Panc1 (cell line): Measurements from ENCODE around the gene JCHAIN. TPM values are rescaled to one million over a fixed set of nuclear protein-coding genes. Genes with fewer than 3 reads are reported as not detected.

Experiments used
- ATAC-seq: fragments of 200-7000 bp; cut with Tn5 transposase; 2 replicates; pipeline ENCODE4 v1.9.1; 2020; ENCODE audit warnings: mild to moderate bottlenecking, moderate library complexity
- BruUV-seq: library from RNA; stranded (reverse); fragments of 400-500 nt; replicated peaks from 2 replicates; lab custom pipeline; 2021; lab: Mats Ljungman, UMichigan
- CTCF ChIA-PET: fragments of 300-600 bp; sonication (Branson Sonifier 250); formaldehyde crosslinking; loops from one replicate; lab custom pipeline; 2022; ENCODE audit warnings: antibody characterized with exemption; lab: Charles Lee
- POLR2A ChIA-PET: fragments of 300-600 bp; sonication (Branson Sonifier 250); formaldehyde crosslinking; loops from one replicate; lab custom pipeline; 2022; ENCODE audit warnings: antibody characterized with exemption; lab: Charles Lee
- DNase-seq: peaks from one replicate; pipeline ENCODE4 v3.0.0-alpha.2; 2010; ENCODE audit warnings: low read depth, low spot score
- H3K27ac ChIP-seq: 2 replicates; pipeline ENCODE4 v1.5.1; 2011; ENCODE audit warnings: mild to moderate bottlenecking, low read length, inconsistent platforms
- H3K27me3 ChIP-seq: fragments of 200-500 bp; sonication (Bioruptor generic); 2 replicates; pipeline ENCODE4 v1.6.0; 2014; ENCODE audit warnings: low read length, inconsistent platforms; ENCODE audit not compliant: control insufficient read depth, insufficient read depth
- H3K36me3 ChIP-seq: fragments of 200-500 bp; sonication (Bioruptor generic); 2 replicates; pipeline ENCODE4 v1.5.1; 2014; ENCODE audit warnings: inconsistent platforms, mild to moderate bottlenecking, low read length, moderate library complexity; ENCODE audit not compliant: control insufficient read depth, insufficient read depth
- H3K4me1 ChIP-seq: 2 replicates; pipeline ENCODE4 v1.5.1; 2011; ENCODE audit warnings: inconsistent platforms, mild to moderate bottlenecking, low read length, moderate library complexity; ENCODE audit not compliant: control insufficient read depth, insufficient read depth
- H3K4me3 ChIP-seq, 2 experiments: 2 replicates each; pipeline ENCODE4 v1.5.1; 2011 to 2012; ENCODE audit warnings: low read depth in 2 of 2, low read length in 2 of 2, mild to moderate bottlenecking in 2 of 2, inconsistent platforms in 1 of 2, moderate library complexity in 1 of 2
- H3K9me3 ChIP-seq: fragments of 200-500 bp; sonication (Bioruptor generic); 2 replicates; pipeline ENCODE4 v1.5.1; 2014; ENCODE audit warnings: low read depth, mild to moderate bottlenecking, inconsistent platforms, low read length, moderate library complexity; ENCODE audit not compliant: control insufficient read depth, insufficient read depth
- CTCF ChIP-seq: fragments of 450-650 bp; IDR thresholded peaks from 2 replicates; pipeline ENCODE4 v1.5.1; 2017; ENCODE audit warnings: mild to moderate bottlenecking
- POLR2AphosphoS5 ChIP-seq: IDR thresholded peaks from 2 replicates; pipeline ENCODE4 v1.6.1; 2012; ENCODE audit warnings: mild to moderate bottlenecking, low read depth, low read length, moderate library complexity
- REST ChIP-seq, 2 experiments: IDR thresholded peaks; 2 replicates each; pipeline ENCODE4 v1.6.1; 2011 to 2012; ENCODE audit warnings: low read depth in 2 of 2, control low read depth in 1 of 2, low read length in 1 of 2, mild to moderate bottlenecking in 1 of 2, moderate library complexity in 1 of 2; ENCODE audit not compliant: insufficient read depth in 1 of 2
- SIN3A ChIP-seq: IDR thresholded peaks from 2 replicates; pipeline ENCODE4 v1.6.1; 2012; ENCODE audit warnings: low read depth, mild to moderate bottlenecking, low read length, moderate library complexity, borderline replicate concordance; ENCODE audit not compliant: insufficient read depth
- TCF7L2 ChIP-seq: IDR thresholded peaks from 2 replicates; pipeline ENCODE4 v1.6.1; 2011; ENCODE audit warnings: mild to moderate bottlenecking, low read depth, low read length, inconsistent platforms
- in situ Hi-C: cut with HindIII; loops from 2 replicates; pipeline ENCODE4 v1.10.0; 2016; ENCODE audit warnings: low sequenced_read_pairs, low pct_unique_long_range_greater_than_20kb
- intact Hi-C: fragments of 100-400 bp; cut with micrococcal nuclease; formaldehyde crosslinking; loops from one replicate; pipeline ENCODE4 v1.10.0; 2022; ENCODE audit not compliant: unreplicated experiment
- total RNA-seq: library from RNA; stranded (reverse); gene quantifications from one replicate; pipeline ENCODE4 v1.2.1, GENCODE V29; 2021; ENCODE audit not compliant: unreplicated experiment

The JCHAIN gene
- total RNA-seq, 1 experiment from 2014 or later, result 0.36 TPM

GRCh38 chr4:70712604-70713452 lies 46.5 kb upstream of the JCHAIN start:
- H3K36me3 ChIP-seq, result no peaks in the 10 kb centered on the region
- TF ChIP-seq CTCF (no peak), REST (IDR thresholded peaks at IDR 0.05; ENCODE audit: insufficient read depth in 1 of 2, low read depth in 2 of 2, low read length in 1 of 2) (no peak), SIN3A (no peak), TCF7L2 (no peak), POLR2AphosphoS5 (no peak)
- ATAC-seq (no peak), DNase-seq (no peak)
- H3K4me1 ChIP-seq, result peaks cover 11% of the 10 kb centered on the region
- peak overlapping the region; percentile 49; the same call in 1 of the 2 replicates for H3K27ac ChIP-seq
- H3K9me3 ChIP-seq, result no peaks in the 10 kb centered on the region
- intact Hi-C loops (no loop called here), in situ Hi-C loops (no loop called here)
- ChIA-PET POLR2A (interaction anchor here (0.7 kb wide), 1 partner anchor 9 kb away, joined by 5 read pairs; the partner anchor contains the start of gene RUFY3), CTCF (no interaction called here)
- no peak overlapping the region for H3K4me3 ChIP-seq
- BruUV-seq, result TSS peak; percentile 22
- H3K27me3 ChIP-seq, result no peaks in the 10 kb centered on the region

GRCh38 chr4:70712150-70712549 lies 45.8 kb upstream of the JCHAIN start:
- Histone ChIP-seq H3K27ac (no peak overlapping the region), H3K9me3 (no peaks in the 10 kb centered on the region), H3K4me3 (no peak overlapping the region), H3K4me1 (peaks cover 12% of the 10 kb centered on the region), H3K36me3 (no peaks in the 10 kb centered on the region), H3K27me3 (no peaks in the 10 kb centered on the region)
- ATAC-seq (no peak), DNase-seq (no peak)
- ChIA-PET POLR2A (interaction anchor here (0.7 kb wide), 1 partner anchor 10 kb away, joined by 5 read pairs; the partner anchor contains the start of gene RUFY3), CTCF (no interaction called here)
- no peak for TF ChIP-seq SIN3A
- TF ChIP-seq POLR2AphosphoS5, result no peak
- no peak for TF ChIP-seq REST (IDR thresholded peaks at IDR 0.05; ENCODE audit: insufficient read depth in 1 of 2, low read depth in 2 of 2, low read length in 1 of 2)
- TF ChIP-seq CTCF, result no peak
- TF ChIP-seq TCF7L2, result no peak
- in situ Hi-C loops, result no loop called here
- BruUV-seq, result no TSS peak
- intact Hi-C loops, result no loop called here
